ENCODE measurements around the gene TOX2.

TOX2 gene

GRCh38 chr20:43977962-43978361, 63.3 kb downstream of the TOX2 start:
- no peak for DNase-seq

GRCh38 chr20:43979576-43980105, 65.0 kb downstream of the TOX2 start:
- no peak for DNase-seq

GRCh38 chr20:43981540-43981939, 66.9 kb downstream of the TOX2 start:
- no peak for DNase-seq

GRCh38 chr20:43982016-43982415, 67.4 kb downstream of the TOX2 start:
- DNase-seq, result no peak

GRCh38 chr20:43982886-43983285, 68.2 kb downstream of the TOX2 start:
- DNase-seq, result no peak

- DNase-seq, result no peak
These were observed 68.7 kb downstream of the TOX2 start for GRCh38 chr20:43983359-43983758.

- DNase-seq, result no peak
These were observed 69.3 kb downstream of the TOX2 start for GRCh38 chr20:43983904-43984361.

GRCh38 chr20:43984587-43984986, 69.9 kb downstream of the TOX2 start:
- DNase-seq, result no peak

GRCh38 chr20:43985121-43985520, 70.5 kb downstream of the TOX2 start:
- DNase-seq, result no peak

GRCh38 chr20:43985608-43986316, 71.1 kb downstream of the TOX2 start:
- no peak for DNase-seq

- no peak for DNase-seq
These were observed 72.4 kb downstream of the TOX2 start for GRCh38 chr20:43987018-43987417.

- no peak for DNase-seq
These were observed 72.9 kb downstream of the TOX2 start for GRCh38 chr20:43987531-43987930.

GRCh38 chr20:43988451-43988850, 73.8 kb downstream of the TOX2 start:
- DNase-seq, result no peak

GRCh38 chr20:43988867-43989266, 74.2 kb downstream of the TOX2 start:
- DNase-seq, result no peak

- no peak for DNase-seq
These were observed 76.6 kb downstream of the TOX2 start for GRCh38 chr20:43991261-43991660.

- DNase-seq, result no peak
These were observed 77.3 kb downstream of the TOX2 start for GRCh38 chr20:43991982-43992381.

- no peak for DNase-seq
These were observed 78.2 kb downstream of the TOX2 start for GRCh38 chr20:43992885-43993284.

- DNase-seq, result no peak
These were observed 78.9 kb downstream of the TOX2 start for GRCh38 chr20:43993560-43993959.

- no peak for DNase-seq
These were observed 79.9 kb downstream of the TOX2 start for GRCh38 chr20:43994486-43995100.

GRCh38 chr20:43995645-43996044, 81.0 kb downstream of the TOX2 start:
- no peak for DNase-seq

GRCh38 chr20:43996240-43996930, 81.7 kb downstream of the TOX2 start:
- no peak for DNase-seq

- DNase-seq, result no peak
These were observed 85.2 kb downstream of the TOX2 start for GRCh38 chr20:43999848-44000247.

GRCh38 chr20:44001667-44002596, 87.3 kb downstream of the TOX2 start:
- DNase-seq, result no peak
